Endodermal cell (in vitro differentiated cells): Measurements from ENCODE around the gene HGFAC. TPM values are rescaled to one million over a fixed set of nuclear protein-coding genes. Genes with fewer than 3 reads are reported as not detected.

Source experiments
- DNase-seq: peaks from one replicate; pipeline ENCODE4 v3.0.0-alpha.2; 2017
- H3K27ac ChIP-seq: 2 replicates; pipeline ENCODE4 v1.5.1; 2013; ENCODE audit warnings: mild to moderate bottlenecking, low read depth, low read length, moderate library complexity
- H3K27me3 ChIP-seq: 2 replicates; pipeline ENCODE4 v1.6.1; 2013; ENCODE audit warnings: mild to moderate bottlenecking, low read length, moderate library complexity; ENCODE audit not compliant: insufficient read depth, control insufficient read depth, poor library complexity, severe bottlenecking
- H3K36me3 ChIP-seq: 2 replicates; pipeline ENCODE4 v1.7.0; 2013; ENCODE audit warnings: mild to moderate bottlenecking, low read length, moderate library complexity; ENCODE audit not compliant: control insufficient read depth, insufficient read depth
- H3K4me1 ChIP-seq: one replicate; pipeline ENCODE4 v1.7.0; 2013; ENCODE audit warnings: low read length; ENCODE audit not compliant: control insufficient read depth, insufficient read depth
- H3K4me3 ChIP-seq: 2 replicates; pipeline ENCODE4 v1.5.1; 2013; ENCODE audit warnings: mild to moderate bottlenecking, low read length, moderate library complexity
- H3K9ac ChIP-seq: 2 replicates; pipeline ENCODE4 v1.6.1; 2013; ENCODE audit warnings: mild to moderate bottlenecking, low read length, moderate library complexity; ENCODE audit not compliant: poor library complexity, severe bottlenecking; ENCODE audit errors: extremely low read depth
- H3K9me3 ChIP-seq: 2 replicates; pipeline ENCODE4 v1.6.1; 2013; ENCODE audit warnings: mild to moderate bottlenecking, low read length, moderate library complexity; ENCODE audit not compliant: control insufficient read depth
- H3K27ac Mint-ChIP-seq: 2 replicates; pipeline ENCODE4 v1.8.0; 2020; ENCODE audit warnings: mixed read lengths
- H3K27me3 Mint-ChIP-seq: 2 replicates; pipeline ENCODE4 v1.8.0; 2021; ENCODE audit warnings: mild to moderate bottlenecking, mixed read lengths; ENCODE audit not compliant: insufficient read depth
- H3K36me3 Mint-ChIP-seq: 2 replicates; pipeline ENCODE4 v1.8.0; 2020; ENCODE audit warnings: low read depth, mixed read lengths
- H3K4me1 Mint-ChIP-seq: 2 replicates; pipeline ENCODE4 v1.8.0; 2020; ENCODE audit warnings: mixed read lengths
- H3K4me3 Mint-ChIP-seq: 2 replicates; pipeline ENCODE4 v1.8.0; 2020; ENCODE audit warnings: mild to moderate bottlenecking, moderate library complexity, mixed read lengths
- H3K9me3 Mint-ChIP-seq: 2 replicates; pipeline ENCODE4 v1.8.0; 2020; ENCODE audit warnings: mild to moderate bottlenecking, mixed read lengths
- CTCF ChIP-seq: fragments of 200-600 bp; sonication (generic); conservative IDR thresholded peaks from 2 replicates; pipeline ENCODE4 v1.5.0; 2021; ENCODE audit warnings: antibody characterized with exemption, mild to moderate bottlenecking
- WGBS, 2 experiments: methylation state at CpG; one replicate each; pipeline versions ENCODE4 v1.1.5 to v1.1.7; 2013; ENCODE audit warnings: missing lambda C conversion rate in 2 of 2, mixed read lengths in 1 of 2; ENCODE audit not compliant: insufficient coverage in 1 of 2, insufficient read length in 1 of 2; 5-methylcytosine and 5-hydroxymethylcytosine counted together
- total RNA-seq, 2 donors: library from RNA; stranded (reverse); fragmentation: NEBNext Ultra II Directional in 1 of 2; extraction: Animal tissue kit (Norgen Biotek cat#: 25700) in 1 of 2; gene quantifications; 2 replicates in 1 of 2; 3 replicates in 1 of 2; pipeline ENCODE4 v1.2.1, GENCODE V29; 2021

HGFAC gene
- total RNA-seq, 2 donors from 2014 or later: 0.46 TPM; not detected in 1

- H3K27ac ChIP-seq: no peak overlapping the region
- H3K27me3 Mint-ChIP-seq: no peaks in the 10 kb centered on the region
- 99% methylated on average over 2 of the region's 2 CpGs; no CpG with 5 or more reads in 1 of the 2 experiments for WGBS, 2 experiments
- H3K36me3 ChIP-seq: no peaks in the 10 kb centered on the region
- H3K27ac Mint-ChIP-seq: no peak overlapping the region
- H3K36me3 Mint-ChIP-seq: peaks cover 13% of the 10 kb centered on the region
- peaks cover 10% of the 10 kb centered on the region for H3K9me3 Mint-ChIP-seq
- no peak overlapping the region for H3K9ac ChIP-seq
- H3K4me1 Mint-ChIP-seq: no peaks in the 10 kb centered on the region
- H3K4me3 Mint-ChIP-seq: no peak overlapping the region
- H3K4me1 ChIP-seq: no peaks in the 10 kb centered on the region
- H3K9me3 ChIP-seq: peaks cover 7% of the 10 kb centered on the region
- no peaks in the 10 kb centered on the region for H3K27me3 ChIP-seq
- no peak for TF ChIP-seq CTCF
- no peak overlapping the region for H3K4me3 ChIP-seq
- DNase-seq: no peak
These were observed 45.2 kb upstream of the HGFAC start for GRCh38 chr4:3396600-3396999.

- Histone ChIP-seq H3K36me3 (no peaks in the 10 kb centered on the region), H3K9me3 (peaks cover 7% of the 10 kb centered on the region), H3K4me3 (no peak overlapping the region), H3K9ac (no peak overlapping the region), H3K27me3 (no peaks in the 10 kb centered on the region), H3K4me1 (no peaks in the 10 kb centered on the region), H3K27ac (no peak overlapping the region)
- Mint-ChIP-seq H3K9me3 (peaks cover 10% of the 10 kb centered on the region), H3K4me1 (no peaks in the 10 kb centered on the region), H3K27ac (no peak overlapping the region), H3K27me3 (no peaks in the 10 kb centered on the region), H3K4me3 (no peak overlapping the region), H3K36me3 (peaks cover 13% of the 10 kb centered on the region)
- DNase-seq: no peak
- WGBS, 2 experiments: 96 to 99% methylated on average over 10 to 11 of the region's 11 CpGs
- TF ChIP-seq CTCF: no peak
These were observed 44.6 kb upstream of the HGFAC start for GRCh38 chr4:3397128-3397527.

- Histone ChIP-seq H3K27ac (no peak overlapping the region), H3K9ac (no peak overlapping the region), H3K27me3 (no peaks in the 10 kb centered on the region), H3K4me1 (no peaks in the 10 kb centered on the region), H3K36me3 (peaks cover 3% of the 10 kb centered on the region), H3K4me3 (no peak overlapping the region), H3K9me3 (peaks cover 15% of the 10 kb centered on the region)
- H3K4me1 Mint-ChIP-seq: no peaks in the 10 kb centered on the region
- no peaks in the 10 kb centered on the region for H3K27me3 Mint-ChIP-seq
- H3K36me3 Mint-ChIP-seq: peaks cover 26% of the 10 kb centered on the region
- H3K9me3 Mint-ChIP-seq: peaks cover 27% of the 10 kb centered on the region
- no peak overlapping the region for H3K4me3 Mint-ChIP-seq
- 81 to 88% methylated on average over 4 of the region's 5 CpGs for WGBS, 2 experiments
- DNase-seq: no peak
- peak; percentile 35 for TF ChIP-seq CTCF
- no peak overlapping the region for H3K27ac Mint-ChIP-seq
These were observed 42.2 kb upstream of the HGFAC start for GRCh38 chr4:3399277-3400194.
